Hepatocyte (in vitro differentiated cells): Measurements from ENCODE around the gene ANO6. TPM values are rescaled to one million over a fixed set of nuclear protein-coding genes. Genes with fewer than 3 reads are reported as not detected.

Experiments used
- DNase-seq: peaks from one replicate; pipeline ENCODE4 v3.0.0-alpha.2; 2016; ENCODE audit warnings: low spot score
- H2AFZ ChIP-seq: fragments of 200-600 bp; sonication (generic); 2 replicates; pipeline ENCODE4 v1.6.0; 2016; ENCODE audit warnings: antibody characterized with exemption, mild to moderate bottlenecking
- H3K27ac ChIP-seq: fragments of 200-600 bp; sonication (generic); 2 replicates; pipeline ENCODE4 v1.5.1; 2016; ENCODE audit warnings: mild to moderate bottlenecking
- H3K27me3 ChIP-seq: fragments of 200-600 bp; sonication (generic); 2 replicates; pipeline ENCODE4 v1.6.1; 2016
- H3K36me3 ChIP-seq: fragments of 200-600 bp; sonication (generic); replicated peaks from 2 replicates; pipeline ENCODE4 v1.5.1; 2016; ENCODE audit warnings: low read depth; ENCODE audit not compliant: insufficient read depth
- H3K4me1 ChIP-seq: fragments of 200-600 bp; sonication (generic); 2 replicates; pipeline ENCODE4 v1.5.1; 2016; ENCODE audit warnings: mild to moderate bottlenecking, moderate library complexity; ENCODE audit not compliant: insufficient read depth
- H3K4me2 ChIP-seq: fragments of 200-600 bp; sonication (generic); 2 replicates; pipeline ENCODE4 v1.6.0; 2016
- H3K4me3 ChIP-seq: fragments of 200-600 bp; sonication (generic); 2 replicates; pipeline ENCODE4 v1.5.1; 2016; ENCODE audit warnings: mild to moderate bottlenecking
- H3K79me2 ChIP-seq: fragments of 200-600 bp; sonication (generic); 2 replicates; pipeline ENCODE4 v1.6.0; 2017; ENCODE audit warnings: mild to moderate bottlenecking
- H3K9me2 ChIP-seq: fragments of 200-600 bp; sonication (generic); replicated peaks from 2 replicates; pipeline ENCODE4 v1.6.0; 2017; ENCODE audit warnings: mild to moderate bottlenecking; ENCODE audit not compliant: insufficient read depth
- H3K9me3 ChIP-seq: fragments of 200-600 bp; sonication (generic); 2 replicates; pipeline ENCODE4 v1.5.1; 2016; ENCODE audit warnings: low read depth, mild to moderate bottlenecking
- H4K20me1 ChIP-seq: fragments of 200-600 bp; sonication (generic); 2 replicates; pipeline ENCODE4 v1.6.0; 2016; ENCODE audit warnings: mild to moderate bottlenecking; ENCODE audit not compliant: insufficient read depth, poor library complexity, severe bottlenecking
- CTCF ChIP-seq: fragments of 200-600 bp; sonication (generic); IDR thresholded peaks from 2 replicates; pipeline ENCODE4 v1.5.1; 2016; ENCODE audit warnings: antibody characterized with exemption, mild to moderate bottlenecking; ENCODE audit not compliant: poor library complexity
- EZH2 ChIP-seq: fragments of 200-600 bp; sonication (generic); IDR thresholded peaks from 2 replicates; pipeline ENCODE4 v1.6.1; 2016; ENCODE audit warnings: antibody characterized with exemption, mild to moderate bottlenecking, borderline replicate concordance
- EZH2phosphoT487 ChIP-seq: fragments of 200-600 bp; sonication (generic); IDR thresholded peaks from one replicate; pipeline ENCODE4 v1.6.1; 2018; ENCODE audit warnings: antibody characterized with exemption, mild to moderate bottlenecking, low read depth, moderate library complexity; ENCODE audit not compliant: unreplicated experiment, severe bottlenecking
- WGBS: methylation state at CpG from one replicate; pipeline ENCODE4 v1.1.6; 2016; ENCODE audit warnings: low lambda C conversion rate; ENCODE audit errors: missing lambda C conversion rate; 5-methylcytosine and 5-hydroxymethylcytosine counted together
- polyA plus RNA-seq: library from polyadenylated mRNA; unstranded; fragments of >200 nt; fragmentation: Nextera tagmentation; extraction: Ambion mirVana; gene quantifications from 2 replicates; pipeline ENCODE4 v1.2.1, GENCODE V29; 2016
- total RNA-seq: library from RNA; depleted of rRNA; stranded (reverse); fragments of >200 nt; gene quantifications from 2 replicates; pipeline ENCODE4 v1.2.3, GENCODE V29; 2014

ANO6 gene
- total and polyA plus RNA-seq, 2 experiments from 2014 or later = 50.4 to 82.2 TPM

GRCh38 chr12:45216230-45216982 lies 511 bp downstream of the ANO6 start:
- peaks cover 21% of the 10 kb centered on the region for H4K20me1 ChIP-seq
- no peaks in the 10 kb centered on the region for H3K27me3 ChIP-seq
- peak overlapping the region; percentile 83 for H3K4me2 ChIP-seq
- under 1% methylated on average over 61 of the region's 70 CpGs for WGBS
- peak overlapping the region; percentile 59 for H3K4me3 ChIP-seq
- H3K9me3 ChIP-seq = no peaks in the 10 kb centered on the region
- peak; percentile 70 for DNase-seq
- peak overlapping the region; percentile 74 for H2AFZ ChIP-seq
- H3K36me3 ChIP-seq = no peaks in the 10 kb centered on the region
- H3K4me1 ChIP-seq = peaks cover 18% of the 10 kb centered on the region
- H3K9me2 ChIP-seq = no peaks in the 10 kb centered on the region
- H3K27ac ChIP-seq = peak overlapping the region; percentile 94
- peak; percentile 34 for TF ChIP-seq CTCF
- TF ChIP-seq EZH2phosphoT487 = no peak
- peaks cover 50% of the 10 kb centered on the region for H3K79me2 ChIP-seq

- Histone ChIP-seq H3K79me2 (peaks cover 52% of the 10 kb centered on the region), H3K4me1 (peaks cover 18% of the 10 kb centered on the region), H3K4me3 (peak overlapping the region; percentile 59), H2AFZ (peak overlapping the region; percentile 74), H3K9me2 (no peaks in the 10 kb centered on the region), H3K36me3 (no peaks in the 10 kb centered on the region), H3K9me3 (no peaks in the 10 kb centered on the region), H4K20me1 (peaks cover 21% of the 10 kb centered on the region), H3K27ac (peak overlapping the region; percentile 94), H3K4me2 (peak overlapping the region; percentile 83), H3K27me3 (no peaks in the 10 kb centered on the region)
- no peak for TF ChIP-seq EZH2
- no peak for TF ChIP-seq CTCF
- TF ChIP-seq EZH2phosphoT487 = no peak
- no peak for DNase-seq
- WGBS = 5% methylated on average over 9 of the region's 9 CpGs
Measured at GRCh38 chr12:45216983-45217485, 1.1 kb downstream of the ANO6 start.

GRCh38 chr12:45217846-45218245 lies 2.0 kb downstream of the ANO6 start:
- peaks cover 23% of the 10 kb centered on the region for H4K20me1 ChIP-seq
- H3K4me3 ChIP-seq = peak overlapping the region; percentile 59
- no peaks in the 10 kb centered on the region for H3K9me2 ChIP-seq
- H3K79me2 ChIP-seq = peaks cover 61% of the 10 kb centered on the region
- WGBS = 18% methylated on average over 2 of the region's 2 CpGs
- H3K4me1 ChIP-seq = peaks cover 18% of the 10 kb centered on the region
- H3K36me3 ChIP-seq = no peaks in the 10 kb centered on the region
- H3K9me3 ChIP-seq = no peaks in the 10 kb centered on the region
- TF ChIP-seq CTCF (no peak), EZH2phosphoT487 (no peak), EZH2 (no peak)
- peak overlapping the region; percentile 94 for H3K27ac ChIP-seq
- peak overlapping the region; percentile 83 for H3K4me2 ChIP-seq
- no peak for DNase-seq
- H3K27me3 ChIP-seq = no peaks in the 10 kb centered on the region
- H2AFZ ChIP-seq = no peak overlapping the region
